ENCODE data around the gene LRRFIP1.
A peak's percentile ranks its signal among the peaks of the same experiment; 100 is the strongest.

DNA sequence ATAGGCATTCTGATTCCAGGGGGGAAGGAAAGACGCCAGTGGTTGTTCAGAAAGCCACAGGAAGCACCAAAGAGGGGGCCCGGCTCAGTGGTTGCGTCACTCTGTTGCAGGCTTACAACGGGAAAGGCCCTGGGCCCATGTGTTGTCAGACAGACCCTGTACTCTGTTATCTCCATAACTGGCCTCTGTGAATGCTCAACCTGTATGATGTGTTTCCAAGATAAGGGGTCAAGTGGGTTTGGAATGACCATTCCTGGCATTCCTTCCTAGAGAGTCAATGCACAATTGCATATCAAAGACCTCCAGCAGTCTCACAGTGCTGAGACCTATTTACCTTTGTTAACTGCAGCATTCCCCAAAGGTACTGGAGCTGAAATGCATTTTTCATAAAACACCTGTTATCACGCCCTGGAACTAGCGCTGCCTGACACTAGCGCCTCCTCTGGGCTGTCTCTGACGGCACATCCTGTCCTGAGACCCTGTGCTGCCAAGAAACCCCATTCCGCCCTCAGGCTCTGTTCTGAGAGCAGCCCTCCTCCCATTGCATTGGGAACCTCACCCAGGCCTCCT is 13.2 kb upstream of the LRRFIP1 start:
- TF ChIP-seq RAD21 (IDR thresholded peaks at IDR 0.05; ENCODE audit: low read depth) (peak; percentile 45), TAF1 (IDR thresholded peaks at IDR 0.05; ENCODE audit: low read depth) (no peak), EP300 (IDR thresholded peaks at IDR 0.05; ENCODE audit: borderline replicate concordance) (peak; percentile 92), TEAD4 (IDR thresholded peaks at IDR 0.05) (peak; percentile 91), CREB1 (IDR thresholded peaks at IDR 0.05; ENCODE audit: low read depth) (no peak), NFIC (IDR thresholded peaks at IDR 0.05) (peak; percentile 67), TCF12 (IDR thresholded peaks at IDR 0.05; ENCODE audit: low read depth) (peak; percentile 89), ZBTB7A (IDR thresholded peaks at IDR 0.05; ENCODE audit: low read depth) (no peak)
